ENCODE measurements around the gene GALE. TPM values are rescaled to one million over a fixed set of nuclear protein-coding genes. Genes with fewer than 3 reads are reported as not detected.
A peak's percentile ranks its signal among the peaks of the same experiment; 100 is the strongest.

GALE gene
- total and polyA plus RNA-seq, 2 of the 4 experiments (the other 2 are of a cell fraction), result 31.7 to 39.9 TPM

DNA sequence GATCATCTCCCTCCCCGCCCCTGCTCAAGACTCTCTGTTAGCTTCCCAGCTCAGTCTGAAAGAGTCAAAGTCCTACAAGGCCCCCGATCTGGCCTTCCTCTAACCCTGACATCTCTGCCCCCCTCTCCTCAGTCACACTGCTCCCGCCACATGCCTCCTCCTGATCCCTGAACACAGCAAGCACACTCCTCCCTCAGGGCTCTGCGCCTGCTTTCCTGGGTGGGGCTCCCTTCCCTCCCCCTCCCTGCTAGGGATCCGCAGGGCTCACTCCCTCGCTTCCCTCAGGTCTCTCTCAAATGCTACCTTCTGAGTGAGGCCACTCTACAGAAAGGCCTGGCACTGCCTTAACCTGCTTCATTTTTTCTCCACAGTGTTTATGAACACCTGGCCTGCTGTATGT lies 5.7 kb upstream of the GALE start:
- H3K9me1 ChIP-seq (ENCODE audit: insufficient read depth, low read length), result peaks cover 10% of the 10 kb centered on the region; the same call in 1 of the 2 replicates
- dilution Hi-C loops (cut with HindIII; ENCODE audit: low sequenced_read_pairs, unreplicated experiment) (no loop called here), in situ Hi-C loops (cut with MboI; ENCODE audit: low sequenced_read_pairs) (no loop called here), intact Hi-C loops (cut with micrococcal nuclease) (loop anchor here (5.0 kb wide), 1 partner anchor 221 kb away; no protein-coding TSS in a partner anchor)
- no peak overlapping the region for H2BK120ac ChIP-seq (ENCODE audit: low read depth, low read length)
- no peak for DNase-seq
- no peaks in the 10 kb centered on the region for H3K27me3 ChIP-seq (ENCODE audit: control insufficient read depth, insufficient read depth, low read length)
- no peak overlapping the region for H3K9ac ChIP-seq (ENCODE audit: low read depth, low read length)
- POLR2A ChIA-PET (ENCODE audit: unreplicated experiment), result interaction anchor here (0.7 kb wide), 1 partner anchor 14 kb away, joined by 7 read pairs; no protein-coding TSS in a partner anchor
- BruUV-seq (replicated peaks), result no TSS peak
- H3K36me3 ChIP-seq (ENCODE audit: control insufficient read depth, insufficient read depth, low read length), result peaks cover 27% of the 10 kb centered on the region
- no peak overlapping the region for H3K4me2 ChIP-seq (ENCODE audit: low read depth, low read length)
- H2AFZ ChIP-seq (replicated peaks; ENCODE audit: low read length, poor library complexity), result peak overlapping the region; percentile 35
- H3K23ac ChIP-seq (ENCODE audit: low read depth, low read length), result no peak overlapping the region
- TF ChIP-seq, protein P1, sequence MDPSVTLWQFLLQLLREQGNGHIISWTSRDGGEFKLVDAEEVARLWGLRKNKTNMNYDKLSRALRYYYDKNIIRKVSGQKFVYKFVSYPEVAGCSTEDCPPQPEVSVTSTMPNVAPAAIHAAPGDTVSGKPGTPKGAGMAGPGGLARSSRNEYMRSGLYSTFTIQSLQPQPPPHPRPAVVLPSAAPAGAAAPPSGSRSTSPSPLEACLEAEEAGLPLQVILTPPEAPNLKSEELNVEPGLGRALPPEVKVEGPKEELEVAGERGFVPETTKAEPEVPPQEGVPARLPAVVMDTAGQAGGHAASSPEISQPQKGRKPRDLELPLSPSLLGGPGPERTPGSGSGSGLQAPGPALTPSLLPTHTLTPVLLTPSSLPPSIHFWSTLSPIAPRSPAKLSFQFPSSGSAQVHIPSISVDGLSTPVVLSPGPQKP (IDR thresholded peaks at IDR 0.05; ENCODE audit: borderline replicate concordance, low read depth, low read length), result no peak
- TF ChIP-seq CHD1 (IDR thresholded peaks at IDR 0.05; ENCODE audit: low read depth, low read length) (no peak), NFE2L2 (IDR thresholded peaks at IDR 0.05; ENCODE audit: low read depth, low read length) (no peak), RFX5 (IDR thresholded peaks at IDR 0.05; ENCODE audit: low read depth, low read length) (no peak), MAZ (IDR thresholded peaks at IDR 0.05; ENCODE audit: borderline replicate concordance, low read depth, low read length) (no peak), POLR2A (IDR thresholded peaks at IDR 0.05; ENCODE audit: low read depth, low read length) (no peak), MAFK (IDR thresholded peaks at IDR 0.05; ENCODE audit: low read depth, low read length) (no peak), FOS (IDR thresholded peaks at IDR 0.05; ENCODE audit: low read depth, low read length) (no peak)
- TF ChIP-seq, protein P2, sequence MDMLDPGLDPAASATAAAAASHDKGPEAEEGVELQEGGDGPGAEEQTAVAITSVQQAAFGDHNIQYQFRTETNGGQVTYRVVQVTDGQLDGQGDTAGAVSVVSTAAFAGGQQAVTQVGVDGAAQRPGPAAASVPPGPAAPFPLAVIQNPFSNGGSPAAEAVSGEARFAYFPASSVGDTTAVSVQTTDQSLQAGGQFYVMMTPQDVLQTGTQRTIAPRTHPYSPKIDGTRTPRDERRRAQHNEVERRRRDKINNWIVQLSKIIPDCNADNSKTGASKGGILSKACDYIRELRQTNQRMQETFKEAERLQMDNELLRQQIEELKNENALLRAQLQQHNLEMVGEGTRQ (IDR thresholded peaks at IDR 0.05; ENCODE audit: low read depth, low read length), result no peak
- TF ChIP-seq, protein P3, sequence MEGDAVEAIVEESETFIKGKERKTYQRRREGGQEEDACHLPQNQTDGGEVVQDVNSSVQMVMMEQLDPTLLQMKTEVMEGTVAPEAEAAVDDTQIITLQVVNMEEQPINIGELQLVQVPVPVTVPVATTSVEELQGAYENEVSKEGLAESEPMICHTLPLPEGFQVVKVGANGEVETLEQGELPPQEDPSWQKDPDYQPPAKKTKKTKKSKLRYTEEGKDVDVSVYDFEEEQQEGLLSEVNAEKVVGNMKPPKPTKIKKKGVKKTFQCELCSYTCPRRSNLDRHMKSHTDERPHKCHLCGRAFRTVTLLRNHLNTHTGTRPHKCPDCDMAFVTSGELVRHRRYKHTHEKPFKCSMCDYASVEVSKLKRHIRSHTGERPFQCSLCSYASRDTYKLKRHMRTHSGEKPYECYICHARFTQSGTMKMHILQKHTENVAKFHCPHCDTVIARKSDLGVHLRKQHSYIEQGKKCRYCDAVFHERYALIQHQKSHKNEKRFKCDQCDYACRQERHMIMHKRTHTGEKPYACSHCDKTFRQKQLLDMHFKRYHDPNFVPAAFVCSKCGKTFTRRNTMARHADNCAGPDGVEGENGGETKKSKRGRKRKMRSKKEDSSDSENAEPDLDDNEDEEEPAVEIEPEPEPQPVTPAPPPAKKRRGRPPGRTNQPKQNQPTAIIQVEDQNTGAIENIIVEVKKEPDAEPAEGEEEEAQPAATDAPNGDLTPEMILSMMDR (conservative IDR thresholded peaks at IDR 0.05; ENCODE audit: low read depth, low read length), result no peak
- ATAC-seq (ENCODE audit: low read depth), result no peak
- no peak overlapping the region for H3K27ac ChIP-seq (ENCODE audit: insufficient read depth, low read length)
- no peak overlapping the region for H2BK20ac ChIP-seq (ENCODE audit: low read depth, low read length)
- H2BK5ac ChIP-seq (ENCODE audit: low read depth, low read length, poor library complexity, severe bottlenecking), result no peak overlapping the region
- H2BK15ac ChIP-seq (ENCODE audit: low read depth, low read length), result no peak overlapping the region
- no peak overlapping the region for H3K56ac ChIP-seq (ENCODE audit: extremely low read depth, insufficient read depth, low read length)
- 78% methylated on average over 2 of the region's 6 CpGs; no CpG with 5 or more reads in 1 of the 2 experiments for WGBS, 2 experiments (ENCODE audit: extremely low coverage in 2 of 2, insufficient read length in 1 of 2)
- no peak overlapping the region for H2AK5ac ChIP-seq (ENCODE audit: low read depth, low read length)
- H3K9me3 ChIP-seq (ENCODE audit: control insufficient read depth, insufficient read depth, low read length), result no peaks in the 10 kb centered on the region
- no peak overlapping the region for H3K4me3 ChIP-seq (ENCODE audit: insufficient read depth, low read depth, low read length)
- H4K5ac ChIP-seq (ENCODE audit: low read depth, low read length), result no peak overlapping the region
- peak overlapping the region; percentile 57 for H2AK9ac ChIP-seq (replicated peaks; ENCODE audit: low read depth, low read length, poor library complexity)
- no peak overlapping the region for H3K18ac ChIP-seq (ENCODE audit: low read depth, low read length)
- H3K79me1 ChIP-seq (ENCODE audit: low read depth in 1 of 2, low read length in 2 of 2), result peaks cover 2 to 3% of the 10 kb centered on the region in 2 experiments; a peak in 2 of 4 replicates
- H4K91ac ChIP-seq (ENCODE audit: insufficient read depth, low read depth, low read length), result no peak overlapping the region
- no peaks in the 10 kb centered on the region for H3K4me1 ChIP-seq (ENCODE audit: control insufficient read depth, insufficient read depth, low read length)
- H4K20me1 ChIP-seq (ENCODE audit: insufficient read depth, low read length), result no peaks in the 10 kb centered on the region
- H3K14ac ChIP-seq (replicated peaks; ENCODE audit: low read depth, low read length), result no peak overlapping the region
- H4K8ac ChIP-seq (ENCODE audit: low read depth in 2 of 2, low read length in 2 of 2), result no peak overlapping the region
- no peak overlapping the region for H3K4ac ChIP-seq (ENCODE audit: low read depth, low read length)
- CTCF ChIA-PET, result no interaction called here

All from IMR-90 (cell line).